ENCODE results near the gene GOLGA7B.

Gene GOLGA7B

DNA sequence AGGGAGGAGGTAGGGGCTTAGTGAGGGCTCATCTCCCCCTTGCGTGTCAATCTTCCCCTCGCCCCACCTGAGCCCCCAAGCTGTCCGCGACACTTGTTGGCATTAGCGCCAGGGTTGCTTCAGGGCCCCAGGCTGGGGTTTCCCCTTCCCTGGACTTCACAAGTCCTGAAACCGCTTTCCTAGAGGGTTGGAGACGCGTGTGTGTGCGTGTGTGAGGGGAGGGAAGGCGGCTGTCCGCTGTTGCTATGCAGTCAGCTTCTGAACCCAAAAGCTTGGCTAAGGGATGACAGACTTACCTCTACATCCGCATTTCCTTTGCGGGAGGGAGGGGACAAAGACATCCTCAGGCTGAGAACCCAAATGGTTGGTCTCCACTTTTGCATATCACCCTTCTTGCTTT lies 803 bp downstream of the GOLGA7B start:
- ATAC-seq, result no peak
- peak overlapping the region; percentile 61 for H3K4me3 Mint-ChIP-seq
- H3K4me1 Mint-ChIP-seq, result peaks cover 18% of the 10 kb centered on the region
- H3K36me3 Mint-ChIP-seq, result no peaks in the 10 kb centered on the region
- H3K27me3 Mint-ChIP-seq, result peaks cover 29% of the 10 kb centered on the region
- H3K9me3 Mint-ChIP-seq, result no peaks in the 10 kb centered on the region
- no peak overlapping the region for H3K27ac Mint-ChIP-seq

DNA sequence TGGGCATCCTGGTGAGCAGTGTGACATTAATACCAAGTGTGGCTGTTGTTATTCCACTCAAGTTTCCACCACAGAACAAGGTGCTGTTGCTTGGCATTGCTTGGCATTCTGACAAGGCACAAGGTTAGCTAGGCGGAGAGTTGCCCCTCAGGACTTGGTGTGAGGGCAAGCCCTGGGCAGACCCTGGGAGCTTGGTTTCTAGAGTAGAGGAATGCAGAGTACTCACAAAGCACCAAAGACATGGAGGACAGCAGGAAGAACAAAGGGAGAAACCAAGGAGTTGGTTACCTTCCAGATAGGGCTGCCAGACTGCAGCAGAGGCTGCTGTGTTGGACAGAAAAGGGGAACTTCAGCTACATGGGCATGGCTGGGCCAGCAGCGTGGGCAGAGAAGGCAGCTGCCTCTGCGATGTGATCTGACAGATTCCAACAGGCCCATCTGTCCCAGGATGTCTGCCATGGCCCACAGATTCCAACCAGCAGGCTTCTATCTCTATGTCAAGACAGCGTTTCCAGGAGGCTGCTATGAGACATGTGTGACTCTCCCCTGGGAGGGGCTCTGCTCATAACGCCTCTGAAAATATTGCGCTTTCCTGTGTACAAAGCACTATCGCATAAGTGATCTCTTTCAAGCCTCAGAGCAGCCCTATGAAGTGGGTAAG lies 1.8 kb downstream of the GOLGA7B start:
- peaks cover 18% of the 10 kb centered on the region for H3K4me1 Mint-ChIP-seq
- no peak overlapping the region for H3K27ac Mint-ChIP-seq
- peaks cover 29% of the 10 kb centered on the region for H3K27me3 Mint-ChIP-seq
- H3K4me3 Mint-ChIP-seq, result no peak overlapping the region
- no peak for ATAC-seq
- no peaks in the 10 kb centered on the region for H3K9me3 Mint-ChIP-seq
- no peaks in the 10 kb centered on the region for H3K36me3 Mint-ChIP-seq

DNA sequence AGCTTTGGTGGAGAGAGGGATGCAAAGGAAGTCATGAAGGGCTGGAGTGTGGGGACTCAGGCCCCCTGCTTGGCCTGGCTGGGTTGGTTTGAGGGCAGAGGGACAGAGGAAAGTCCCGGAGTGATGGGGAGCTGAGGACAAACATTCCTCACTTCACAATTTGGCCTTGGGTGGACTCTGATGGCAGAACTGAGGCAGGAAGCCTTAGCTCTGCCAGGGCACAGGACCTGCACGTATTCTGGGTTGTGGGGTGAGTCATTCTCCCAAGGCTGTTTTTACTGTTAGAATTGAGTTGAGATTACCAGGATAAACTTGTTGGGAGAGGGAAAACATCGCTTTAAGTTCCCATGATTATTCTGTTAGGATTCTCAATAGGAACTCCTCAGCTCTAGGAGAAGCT lies 2.6 kb downstream of the GOLGA7B start:
- no peak for ATAC-seq
- no peak overlapping the region for H3K4me3 Mint-ChIP-seq
- H3K27ac Mint-ChIP-seq, result no peak overlapping the region
- H3K36me3 Mint-ChIP-seq, result no peaks in the 10 kb centered on the region
- peaks cover 18% of the 10 kb centered on the region for H3K4me1 Mint-ChIP-seq
- H3K27me3 Mint-ChIP-seq, result peaks cover 36% of the 10 kb centered on the region
- peaks cover 2% of the 10 kb centered on the region for H3K9me3 Mint-ChIP-seq

DNA sequence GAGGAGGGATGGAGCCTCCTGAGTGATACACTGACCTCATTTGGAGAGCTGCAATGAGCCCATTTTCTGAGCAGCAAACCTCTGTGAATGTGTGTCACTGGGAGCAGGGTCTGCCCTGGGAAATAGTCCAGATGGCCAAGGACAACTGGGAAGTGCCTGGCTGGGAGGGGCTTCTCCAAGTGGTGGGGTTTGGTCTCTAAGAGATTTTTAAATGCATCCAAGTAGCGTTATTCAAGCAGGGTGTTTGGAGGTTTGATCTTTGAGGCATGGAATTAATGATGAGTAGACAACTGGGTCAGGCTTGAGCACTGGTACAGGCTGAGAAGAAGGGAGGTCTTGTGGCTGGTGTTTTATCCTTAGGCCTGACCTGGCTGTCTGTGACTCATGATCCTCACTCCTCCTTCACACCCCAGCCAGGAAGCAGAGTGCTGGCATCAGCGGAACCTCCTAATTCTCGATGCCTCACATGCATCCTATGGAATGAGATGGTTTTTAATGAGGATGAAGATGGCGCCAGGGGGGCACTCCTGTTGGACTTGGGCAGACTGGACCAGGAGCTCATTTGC lies 3.3 kb downstream of the GOLGA7B start:
- no peak for ATAC-seq
- no peaks in the 10 kb centered on the region for H3K36me3 Mint-ChIP-seq
- peaks cover 18% of the 10 kb centered on the region for H3K4me1 Mint-ChIP-seq
- H3K9me3 Mint-ChIP-seq, result peaks cover 3% of the 10 kb centered on the region
- H3K27ac Mint-ChIP-seq, result no peak overlapping the region
- H3K4me3 Mint-ChIP-seq, result no peak overlapping the region
- H3K27me3 Mint-ChIP-seq, result peaks cover 41% of the 10 kb centered on the region

DNA sequence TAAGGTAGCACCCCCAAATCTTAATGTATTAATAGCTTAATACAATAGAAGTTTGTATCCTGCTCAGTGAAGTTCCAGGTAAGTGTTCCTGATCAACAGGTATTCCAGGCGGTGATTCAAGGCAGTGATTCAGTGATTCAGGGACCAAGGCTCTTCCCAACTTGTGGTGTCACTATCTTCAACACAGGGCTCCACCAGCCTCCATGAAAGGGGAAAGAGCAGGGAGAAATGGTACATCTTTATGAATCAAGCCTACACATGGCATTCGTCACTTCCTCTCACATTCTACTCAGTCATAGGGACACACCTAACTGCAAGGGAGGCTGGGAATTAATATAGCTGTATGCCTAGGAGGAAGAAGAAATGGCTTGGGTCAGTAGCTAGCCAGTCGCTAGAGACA lies 5.1 kb downstream of the GOLGA7B start:
- Mint-ChIP-seq H3K27me3 (peaks cover 38% of the 10 kb centered on the region), H3K27ac (no peak overlapping the region), H3K9me3 (peaks cover 3% of the 10 kb centered on the region), H3K4me3 (no peak overlapping the region), H3K4me1 (peaks cover 11% of the 10 kb centered on the region), H3K36me3 (no peaks in the 10 kb centered on the region)
- no peak for ATAC-seq

DNA sequence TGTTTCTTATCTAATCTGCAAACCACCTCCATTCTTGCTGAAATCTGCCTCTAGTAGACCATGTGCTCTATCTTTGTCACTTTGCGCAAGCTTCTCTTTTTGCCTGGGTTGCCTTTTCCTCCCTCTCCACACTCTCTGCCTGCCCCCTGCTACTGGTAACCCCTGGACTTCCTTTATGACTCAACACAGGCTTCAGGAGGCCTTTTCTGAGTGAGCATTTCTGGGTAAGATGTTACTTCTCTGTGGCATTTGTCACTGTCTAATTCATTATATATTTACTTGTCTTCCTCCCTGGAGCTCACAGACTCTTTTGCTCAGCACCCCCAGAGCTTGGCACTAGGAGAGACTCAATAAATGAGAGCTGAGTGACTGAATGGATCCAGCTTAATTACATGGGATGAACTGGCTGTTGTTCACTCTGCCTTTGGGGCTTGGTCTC lies 8.4 kb downstream of the GOLGA7B start:
- Mint-ChIP-seq H3K27me3 (peaks cover 52% of the 10 kb centered on the region), H3K9me3 (peaks cover 3% of the 10 kb centered on the region), H3K27ac (no peak overlapping the region), H3K4me3 (no peak overlapping the region), H3K4me1 (no peaks in the 10 kb centered on the region), H3K36me3 (no peaks in the 10 kb centered on the region)
- no peak for ATAC-seq

DNA sequence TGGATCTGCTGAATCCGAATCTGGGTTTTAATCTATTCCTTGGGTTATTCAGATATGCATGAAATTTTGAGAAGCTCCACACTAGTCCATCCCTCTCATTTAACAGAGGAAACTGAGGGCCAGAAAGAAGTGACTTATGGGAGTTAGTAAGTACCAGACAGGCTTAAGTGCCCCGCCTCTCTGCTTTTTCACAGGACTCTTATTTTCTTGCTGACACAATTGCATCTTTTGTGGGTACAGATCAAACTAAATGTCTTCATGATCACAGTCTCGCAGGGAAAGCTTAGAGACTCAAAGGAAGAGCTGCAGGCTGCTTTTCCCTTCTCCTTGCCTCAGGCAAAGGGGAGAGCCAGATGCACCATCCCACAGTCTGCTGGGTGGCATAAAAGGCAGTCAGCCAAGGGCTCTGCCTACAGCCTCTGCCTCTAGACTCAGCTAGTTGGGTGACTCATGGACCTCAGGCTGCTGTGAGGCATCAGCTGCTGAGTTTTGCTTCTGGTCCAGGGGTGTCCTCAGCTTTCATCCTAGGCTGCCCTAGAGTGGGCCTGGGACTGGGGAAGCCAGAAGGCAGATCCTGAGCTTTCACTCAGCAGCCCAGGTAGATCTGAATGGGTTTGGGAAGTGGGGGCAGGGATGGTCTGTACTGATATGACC lies 11.6 kb downstream of the GOLGA7B start:
- Mint-ChIP-seq H3K4me1 (no peaks in the 10 kb centered on the region), H3K4me3 (no peak overlapping the region), H3K27ac (no peak overlapping the region), H3K36me3 (no peaks in the 10 kb centered on the region), H3K27me3 (peaks cover 70% of the 10 kb centered on the region), H3K9me3 (peaks cover 3% of the 10 kb centered on the region)
- ATAC-seq, result no peak

DNA sequence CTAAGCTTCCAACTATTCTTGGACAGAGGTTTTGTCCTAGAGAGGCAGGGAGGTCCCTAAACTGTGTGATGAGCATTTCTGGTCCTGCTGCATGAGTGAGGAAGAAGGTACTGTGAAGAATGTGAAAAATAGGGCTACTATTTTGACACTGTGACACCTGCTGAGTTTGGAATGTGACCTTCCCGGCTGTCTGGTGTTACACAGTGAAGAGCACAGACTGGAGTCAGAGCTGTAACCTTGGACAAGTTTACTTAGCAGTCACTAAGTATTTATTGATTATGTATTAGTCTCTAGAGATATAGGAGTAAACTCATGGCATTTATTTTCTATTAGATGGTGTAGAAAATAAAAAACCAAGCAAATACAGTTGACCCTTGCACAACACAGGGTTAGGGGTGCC lies 12.3 kb downstream of the GOLGA7B start:
- no peaks in the 10 kb centered on the region for H3K36me3 Mint-ChIP-seq
- H3K27me3 Mint-ChIP-seq, result peaks cover 74% of the 10 kb centered on the region
- no peak overlapping the region for H3K27ac Mint-ChIP-seq
- ATAC-seq, result no peak
- H3K9me3 Mint-ChIP-seq, result peaks cover 3% of the 10 kb centered on the region
- no peaks in the 10 kb centered on the region for H3K4me1 Mint-ChIP-seq
- no peak overlapping the region for H3K4me3 Mint-ChIP-seq

DNA sequence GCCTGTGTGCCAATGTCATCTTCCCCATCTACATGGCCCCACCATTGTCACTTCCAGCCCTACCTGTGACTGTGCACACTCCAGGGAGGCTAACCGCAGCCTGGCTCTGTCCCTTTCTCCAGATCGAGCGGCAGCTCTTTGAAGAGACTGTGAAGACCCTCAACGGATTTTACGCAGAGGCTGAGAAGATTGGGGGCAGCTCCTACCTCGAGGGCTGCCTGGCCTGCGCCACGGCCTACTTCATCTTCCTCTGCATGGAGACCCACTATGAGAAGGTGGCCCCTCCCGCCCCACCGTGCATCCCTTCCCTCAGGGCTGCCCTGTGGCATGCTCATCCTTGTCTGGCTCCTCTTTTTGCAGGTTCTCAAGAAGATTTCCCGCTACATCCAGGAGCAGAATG lies 14.2 kb downstream of the GOLGA7B start:
- no peak overlapping the region for H3K4me3 Mint-ChIP-seq
- no peaks in the 10 kb centered on the region for H3K9me3 Mint-ChIP-seq
- no peak for ATAC-seq
- H3K27ac Mint-ChIP-seq, result no peak overlapping the region
- peaks cover 60% of the 10 kb centered on the region for H3K27me3 Mint-ChIP-seq
- H3K4me1 Mint-ChIP-seq, result no peaks in the 10 kb centered on the region
- H3K36me3 Mint-ChIP-seq, result no peaks in the 10 kb centered on the region

DNA sequence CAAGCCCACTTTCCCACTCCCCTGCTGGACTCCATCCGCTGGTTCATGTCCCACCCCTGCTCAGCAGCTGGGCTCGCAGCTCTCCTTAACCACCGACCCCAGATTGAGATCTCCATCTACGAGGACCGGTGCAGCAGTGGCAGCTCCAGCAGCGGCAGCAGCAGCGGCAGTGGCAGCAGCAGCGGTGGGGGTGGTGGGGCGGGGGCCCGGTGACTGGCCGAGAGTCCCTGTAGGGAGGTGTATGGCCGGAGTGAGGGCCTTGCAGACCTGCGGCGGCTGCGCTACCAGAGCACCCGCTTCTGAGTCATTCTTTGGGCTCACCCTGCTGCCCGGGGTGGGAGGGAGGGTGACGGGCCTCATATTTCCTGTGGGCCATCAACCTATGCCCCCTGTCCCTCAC lies 15.8 kb downstream of the GOLGA7B start:
- peaks cover 8% of the 10 kb centered on the region for H3K4me1 Mint-ChIP-seq
- peaks cover 64% of the 10 kb centered on the region for H3K27me3 Mint-ChIP-seq
- no peak overlapping the region for H3K27ac Mint-ChIP-seq
- ATAC-seq, result no peak
- no peaks in the 10 kb centered on the region for H3K9me3 Mint-ChIP-seq
- H3K4me3 Mint-ChIP-seq, result no peak overlapping the region
- H3K36me3 Mint-ChIP-seq, result no peaks in the 10 kb centered on the region

DNA sequence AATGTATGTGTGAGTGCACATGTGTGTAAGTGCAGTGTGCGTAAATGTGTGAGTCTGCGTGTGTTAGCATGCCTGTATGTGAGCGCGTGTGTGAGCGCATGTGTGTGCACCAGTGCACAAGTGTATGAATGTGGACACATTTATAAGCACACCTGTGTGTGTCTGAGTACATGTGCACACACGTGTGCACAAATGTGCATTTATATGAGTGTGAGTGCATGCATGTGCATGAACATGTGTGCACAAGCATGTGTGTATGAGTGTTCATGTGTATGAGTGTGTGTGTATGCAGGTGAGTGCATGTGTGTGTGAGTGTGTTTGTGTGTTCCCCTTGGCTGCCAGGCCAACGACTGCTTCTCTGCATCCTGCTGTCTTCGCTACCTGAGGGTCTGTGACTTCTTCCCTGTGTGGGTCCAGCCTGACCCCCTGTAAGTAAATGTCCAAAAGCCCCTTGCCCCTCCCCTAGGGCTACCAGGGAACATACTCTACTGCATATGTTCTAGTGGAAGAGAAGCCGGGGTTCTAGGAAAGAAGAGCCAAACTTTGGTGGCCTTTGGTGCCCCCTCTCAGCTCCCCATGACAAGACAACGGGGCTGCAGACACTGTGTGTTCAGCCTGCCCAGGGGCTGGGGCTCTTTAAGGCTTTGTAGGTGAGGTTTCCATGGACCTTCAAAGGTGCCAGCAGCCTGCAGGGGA lies 17.0 kb downstream of the GOLGA7B start:
- Mint-ChIP-seq H3K36me3 (no peaks in the 10 kb centered on the region), H3K4me3 (no peak overlapping the region), H3K9me3 (no peaks in the 10 kb centered on the region), H3K4me1 (peaks cover 8% of the 10 kb centered on the region), H3K27ac (no peak overlapping the region), H3K27me3 (peaks cover 52% of the 10 kb centered on the region)
- no peak for ATAC-seq

DNA sequence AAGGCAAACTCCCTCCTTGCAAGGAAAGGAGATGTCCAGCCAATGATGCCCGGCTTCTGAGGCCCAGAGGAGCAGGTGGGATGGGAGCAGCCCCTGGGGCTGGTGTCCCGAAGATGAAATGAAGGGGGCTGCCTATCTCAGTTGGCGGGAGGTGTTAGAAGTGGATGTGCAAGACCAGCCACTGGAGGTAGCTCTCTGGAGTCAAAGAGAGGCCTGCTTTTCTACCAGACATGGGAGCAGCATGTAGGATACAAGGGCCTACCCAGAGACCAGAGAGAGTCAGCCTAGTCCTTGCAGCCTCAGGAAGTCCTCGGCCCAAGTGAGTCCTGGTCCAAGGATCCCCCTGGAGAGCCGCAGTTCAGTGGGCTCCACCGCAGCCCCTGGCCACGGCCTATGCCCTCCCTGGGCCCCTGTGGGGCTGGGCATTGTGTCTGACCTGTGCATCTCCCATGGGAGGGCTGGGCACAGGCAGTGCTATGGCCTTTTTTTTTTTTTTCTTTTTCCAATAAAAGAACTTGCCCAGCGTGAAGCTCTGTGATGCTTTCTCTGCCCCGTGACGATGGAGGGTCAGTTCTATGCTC lies 17.7 kb downstream of the GOLGA7B start:
- Mint-ChIP-seq H3K27me3 (peaks cover 48% of the 10 kb centered on the region), H3K9me3 (no peaks in the 10 kb centered on the region), H3K36me3 (no peaks in the 10 kb centered on the region), H3K27ac (no peak overlapping the region), H3K4me3 (no peak overlapping the region), H3K4me1 (peaks cover 8% of the 10 kb centered on the region)
- ATAC-seq, result no peak

DNA sequence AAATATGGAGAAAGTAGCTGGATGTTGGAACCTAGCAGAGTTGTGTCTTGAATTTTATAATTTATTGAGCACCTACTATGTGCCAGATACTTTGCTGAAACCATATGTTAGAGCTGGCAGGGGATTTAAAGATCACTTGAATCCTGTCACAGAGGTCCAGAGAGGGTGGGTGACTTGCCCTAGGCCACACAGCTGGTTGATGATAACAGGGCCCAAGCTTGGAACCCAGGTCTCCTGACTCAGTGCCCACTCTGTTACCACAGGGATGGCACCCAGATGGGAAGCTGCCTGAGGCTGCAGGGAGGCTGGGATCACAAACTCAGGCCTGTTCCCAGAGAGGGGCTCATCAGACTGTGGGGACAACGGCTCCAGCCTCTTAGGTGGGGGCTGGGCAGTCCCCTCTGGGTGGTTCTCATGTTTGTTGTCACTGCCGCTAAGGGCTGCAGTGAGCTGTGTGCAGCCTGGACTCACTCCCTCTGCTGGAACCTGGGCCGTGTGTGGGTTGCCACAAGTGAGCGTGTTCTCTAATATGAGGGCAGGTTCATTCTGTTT lies 18.6 kb downstream of the GOLGA7B start:
- Mint-ChIP-seq H3K9me3 (no peaks in the 10 kb centered on the region), H3K4me1 (peaks cover 8% of the 10 kb centered on the region), H3K4me3 (no peak overlapping the region), H3K27ac (no peak overlapping the region), H3K36me3 (no peaks in the 10 kb centered on the region), H3K27me3 (peaks cover 39% of the 10 kb centered on the region)
- no peak for ATAC-seq

DNA sequence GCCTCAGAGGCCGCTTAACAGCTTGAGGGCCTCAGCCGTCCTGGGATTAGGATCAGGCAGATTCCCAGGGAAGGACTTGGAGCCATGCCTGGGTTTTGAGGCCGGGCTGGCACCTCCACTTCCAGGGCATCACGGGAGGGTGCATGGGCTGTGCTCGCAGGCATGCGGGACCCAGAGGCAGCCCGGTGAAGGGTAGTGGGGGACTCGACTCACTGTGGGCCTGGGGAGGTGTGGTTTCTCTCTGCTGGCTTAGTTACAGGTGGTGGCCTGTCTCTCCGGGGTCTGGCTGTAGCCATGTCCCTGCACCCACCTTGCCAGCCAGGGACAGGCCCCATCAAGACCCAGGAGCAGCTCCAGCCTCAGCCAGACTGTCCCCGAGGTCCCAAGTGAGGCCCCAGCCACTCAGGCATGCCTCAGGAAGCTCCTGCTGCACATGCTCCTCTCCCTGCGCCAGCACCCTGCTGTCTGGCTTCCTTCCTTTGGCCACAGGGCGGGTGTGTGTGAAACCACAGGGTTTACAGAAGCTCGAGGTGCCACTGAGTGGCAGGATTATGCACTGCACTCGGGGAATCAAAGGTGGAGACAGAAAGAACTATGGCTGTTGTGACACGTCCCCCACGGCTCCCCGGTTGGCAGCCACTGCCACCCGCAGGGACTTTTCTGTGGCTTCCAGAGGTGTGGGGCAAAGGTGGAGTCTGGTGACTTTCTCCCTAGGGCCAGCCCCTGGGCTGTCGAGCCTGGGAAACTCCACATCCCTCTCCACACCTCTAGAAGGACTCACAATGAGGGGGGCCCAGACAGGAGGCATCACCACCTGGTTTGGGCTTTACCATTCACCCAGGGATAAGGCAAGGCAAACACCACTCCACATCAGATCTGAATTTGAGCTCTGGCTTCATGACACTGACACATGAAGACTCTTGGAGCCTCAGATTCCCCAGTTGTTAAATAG lies 19.7 kb downstream of the GOLGA7B start:
- Mint-ChIP-seq H3K36me3 (no peaks in the 10 kb centered on the region), H3K4me3 (no peak overlapping the region), H3K27ac (no peak overlapping the region), H3K27me3 (peaks cover 41% of the 10 kb centered on the region), H3K4me1 (peaks cover 8% of the 10 kb centered on the region), H3K9me3 (no peaks in the 10 kb centered on the region)
- ATAC-seq, result peak; percentile 86

Measured in stimulated activated memory B cell treated with anti-CD40 and anti-IgM and Interleukin-4, amounts not matched to agents 10 μg/mL and 1 μg/mL and 100 μg/mL, for 72 hours (primary cell).